Heart left ventricle (tissue), 16 donors: ENCODE data around the gene KAT5. TPM values are rescaled to one million over a fixed set of nuclear protein-coding genes. Genes with fewer than 3 reads are reported as not detected.
A peak's percentile ranks its signal among the peaks of the same experiment; 100 is the strongest.

Experiments used
- ATAC-seq, 4 donors: fragments of 200-7000 bp; cut with Tn5 transposase; one replicate each; pipeline ENCODE4 v1.9.1; 2020 to 2022; ENCODE audit warnings: moderate library complexity in 4 of 4, mild to moderate bottlenecking in 3 of 4, moderate number of reproducible peaks in 1 of 4
- DNase-seq, 5 donors: peaks; one replicate each; pipeline ENCODE4 v3.0.0-alpha.2; 2020
- H3K27ac ChIP-seq, 12 donors: fragments of 200-600 bp; sonication (generic) in 4 of 12; one replicate each; pipeline versions ENCODE4 v1.5.0 to v1.8.0; 2016 to 2022; ENCODE audit warnings: mild to moderate bottlenecking in 2 of 12
- H3K27me3 ChIP-seq, 9 donors: fragments of 200-600 bp; sonication (generic) in 2 of 9; one replicate each; pipeline versions ENCODE4 v1.5.1 to v1.8.0; 2016 to 2022; ENCODE audit warnings: mild to moderate bottlenecking in 3 of 9
- H3K36me3 ChIP-seq, 9 donors: fragments of 200-600 bp; sonication (generic) in 2 of 9; one replicate each; pipeline versions ENCODE4 v1.5.0 to v1.8.0; 2018 to 2022; ENCODE audit warnings: mild to moderate bottlenecking in 2 of 9
- H3K4me1 ChIP-seq, 12 donors: fragments of 200-600 bp; sonication (generic) in 4 of 12; one replicate each; pipeline versions ENCODE4 v1.5.0 to v1.8.0; 2016 to 2022; ENCODE audit warnings: mild to moderate bottlenecking in 3 of 12
- H3K4me3 ChIP-seq, 12 donors: fragments of 200-600 bp; sonication (generic) in 4 of 12; one replicate each; pipeline versions ENCODE4 v1.5.0 to v1.8.0; 2017 to 2022; ENCODE audit warnings: mild to moderate bottlenecking in 9 of 12, moderate library complexity in 4 of 12
- H3K9me3 ChIP-seq, 12 donors: fragments of 200-600 bp; sonication (generic) in 4 of 12; one replicate each; pipeline versions ENCODE4 v1.5.0 to v1.8.0; 2016 to 2022; ENCODE audit warnings: mild to moderate bottlenecking in 1 of 12
- CTCF ChIP-seq, 12 donors: fragments of 200-600 bp; sonication (generic) in 4 of 12; IDR thresholded peaks; one replicate each; pipeline versions ENCODE4 v1.5.0 to v1.8.0; 2018 to 2022; ENCODE audit warnings: antibody characterized with exemption in 12 of 12, mild to moderate bottlenecking in 5 of 12
- POLR2A ChIP-seq, 2 donors: fragments of 450-650 bp; IDR thresholded peaks; one replicate each; pipeline ENCODE4 v1.6.1; 2017; ENCODE audit warnings: antibody characterized with exemption in 2 of 2, mild to moderate bottlenecking in 2 of 2, moderate library complexity in 2 of 2
- WGBS, 4 donors: extraction: QIAGEN DNeasy Blood & Tissue Kit in 2 of 4; methylation state at CpG; one replicate each; pipeline versions ENCODE4 v1.1.5 to v1.1.7; 2013 to 2018; 5-methylcytosine and 5-hydroxymethylcytosine counted together
- intact Hi-C, 10 donors: fragments of 100-400 bp; cut with DNase I; formaldehyde crosslinking; loops; one replicate each; pipeline versions ENCODE4 v1.11.1 to v1.14.2; 2022
- long read RNA-seq, 3 donors: library from polyadenylated mRNA; unstranded; transcript quantifications; one replicate each; pipeline ENCODE4 v2.0.0, GENCODE V29; 2020 to 2021
- polyA plus RNA-seq, 2 donors: library from polyadenylated mRNA; stranded (reverse); fragments of 200-250 nt; gene quantifications; one replicate each; pipeline ENCODE4 v1.2.3, GENCODE V29; 2013
- total RNA-seq, 9 donors: library from RNA; depleted of rRNA in 2 of 9; stranded (reverse); fragments of >200 nt in 2 of 9; fragmentation: NEBNext Ultra II Directional in 3 of 9; extraction: Animal tissue kit (Norgen Biotek cat#: 25700) in 3 of 9; gene quantifications; one replicate each; pipeline versions ENCODE4 v1.1.0 to v1.2.4, GENCODE V29; 2016 to 2023
- donor health status: ischemic (EF 13 %, LVEDD 7.1; RV severe dilation, severe dysfunction).
- donor health status: healthy with polysubstance abuse.
- donor health status: DM: no; HTN: yes; CAD: no.
- donor health status: DM: no; HTN: no; CAD: no.
- donor health status: ischemic (EF 25% LVEDD 6.9; RV normal size, moderate dysfunction).
- donor health status: ischemic (EF 25% LVEDD 5.7; RV mildly dilated, moderate dysfunction).
- donor health status: healthy.
- donor health status: DM: yes; HTN: yes; CAD: no.
- donor health status: ischemic (EF 35%, LVEDD 5.7; RV mildly dilated, moderate dysfunction).
- donor health status: nonischemic (EF 11% LVEDD 7.7; RV severe dilation, severe dysfunction).
- donor health status: DM: yes; HTN: yes; CAD: no.
- donor health status: PGD.
- donor health status: ischemic (EF 29% LVEDD 5.4; RV normal size, mild dysfunction).
- donor health status: nonischemic (EF 23%, LVEDD 6.1; RV moderate dilation, normal function).

Gene KAT5
- total RNA-seq (10 to 100 TPM; 36.4 to 52.5 (median 40.1) TPM), polyA plus RNA-seq (10 to 100 TPM; 39.4 to 62.5 TPM)
- long read RNA-seq, donor 1, transcript KAT5-203 (14 exons, 2,237 nt): minor isoform, 12 of 65 reads
- long read RNA-seq, donor 1, transcript KAT5-201 (13 exons, 2,296 nt): minor isoform, 5 of 65 reads
- long read RNA-seq, donor 1, transcript KAT5-202 (13 exons, 2,059 nt): major isoform, 20 of 65 reads
- long read RNA-seq, donor 1, transcript KAT5-208 (12 exons, 1,697 nt): minor isoform, 11 of 65 reads
- long read RNA-seq, donor 1, partial matches to known transcripts: 11 of 65 reads
- long read RNA-seq, donor 1, other reads (novel, unspliced or antisense): 4 of 65 reads
- long read RNA-seq, donor 2, transcript KAT5-201 (13 exons, 2,296 nt): minor isoform, 13 of 157 reads
- long read RNA-seq, donor 2, transcript KAT5-208 (12 exons, 1,697 nt): minor isoform, 36 of 157 reads
- long read RNA-seq, donor 2, transcript KAT5-202 (13 exons, 2,059 nt): major isoform, 47 of 157 reads
- long read RNA-seq, donor 2, transcript KAT5-203 (14 exons, 2,237 nt): minor isoform, 28 of 157 reads
- long read RNA-seq, donor 2, partial matches to known transcripts: 14 of 157 reads
- long read RNA-seq, donor 2, other reads (novel, unspliced or antisense): 15 of 157 reads
- long read RNA-seq, donor 3, transcript KAT5-203 (14 exons, 2,237 nt): minor isoform, 8 of 56 reads
- long read RNA-seq, donor 3, transcript KAT5-202 (13 exons, 2,059 nt): minor isoform, 11 of 56 reads
- long read RNA-seq, donor 3, transcript KAT5-208 (12 exons, 1,697 nt): major isoform, 15 of 56 reads
- long read RNA-seq, donor 3, partial matches to known transcripts: 10 of 56 reads
- long read RNA-seq, donor 3, other reads (novel, unspliced or antisense): 7 of 56 reads

DNA sequence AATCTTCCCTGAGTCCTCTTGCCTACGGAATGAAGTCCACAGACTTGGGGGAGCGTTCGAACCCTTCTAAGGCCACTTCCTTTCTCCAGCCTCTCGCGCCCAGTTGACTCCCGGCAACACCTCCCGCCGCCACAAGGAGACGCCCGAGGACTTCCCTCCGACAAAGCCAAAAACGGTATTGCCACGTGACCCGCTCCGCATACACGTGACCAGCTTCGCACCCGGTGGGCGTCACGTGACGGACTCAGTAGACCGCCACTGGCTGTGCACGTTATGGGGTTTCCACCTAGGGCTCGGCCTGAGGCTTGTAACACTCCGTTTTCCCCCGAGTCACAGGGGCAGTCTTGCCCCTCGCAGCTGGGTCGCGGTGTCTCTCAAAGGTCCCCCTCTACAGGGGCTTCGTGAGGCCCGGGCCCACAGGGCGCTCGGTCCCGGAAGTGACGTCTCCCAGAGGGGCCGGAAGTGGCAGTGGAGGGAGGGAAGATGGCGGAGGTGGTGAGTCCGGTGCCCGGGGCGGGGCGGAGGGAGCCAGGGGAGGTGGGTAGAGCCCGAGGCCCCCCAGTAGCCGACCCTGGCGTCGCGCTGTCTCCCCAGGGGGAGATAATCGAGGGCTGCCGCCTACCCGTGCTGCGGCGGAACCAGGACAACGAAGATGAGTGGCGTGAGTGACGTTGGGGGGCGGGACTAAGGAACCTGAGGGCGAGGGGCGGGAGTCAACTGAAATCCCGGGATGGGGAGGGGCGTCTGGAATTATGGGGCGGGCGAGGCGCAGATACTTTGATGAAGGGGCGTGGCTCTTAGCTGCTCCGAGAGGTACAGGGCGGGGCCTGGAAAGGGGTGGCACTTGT lies at the start of gene KAT5:
Gene KAT5, plus strand, starts transcription at position 468 of the 848 bp plus-strand sequence. Its CDS starts 16 bp downstream, at position 484.
- peak within 1 kb of the TSS; percentile 36 to 90 (median 72) for H3K4me3 ChIP-seq
- intact Hi-C loops: loop anchor here (1.0 to 10.0 kb wide), 10 partner anchors 60 to 277 kb away; partner anchors contain the start of genes MAP3K11 (in 1 of the 10), PCNX3 (in 1 of the 10) and SIPA1 (in 1 of the 10)
- peaks cover 4 to 43% (median 40%) of the 10 kb centered on the region in 9 donors for H3K36me3 ChIP-seq
- H3K4me1 ChIP-seq: peaks cover 0 to 22% (median 15%) of the 10 kb centered on the region in 12 donors
- TF ChIP-seq CTCF (IDR thresholded peaks at IDR 0.05) (peak; percentile 93 to 99 (median 98)), POLR2A (IDR thresholded peaks at IDR 0.05) (peak in 1 of 2 donors; percentile 49)
- H3K27me3 ChIP-seq: no peaks in the 10 kb centered on the region
- peak within 1 kb of the TSS; percentile 94 to 100 (median 99) for H3K27ac ChIP-seq
- no peaks in the 10 kb centered on the region for H3K9me3 ChIP-seq
- WGBS, 4 donors: 0 to 1% (median 1%) methylated on average over 49 to 65 of the region's 65 CpGs
- ATAC-seq: peak; percentile 90 to 95 (median 94)
- DNase-seq: peak; percentile 98 to 99 (median 99)

GRCh38 chr11:65662799-65663638 lies 49.0 kb upstream of the KAT5 start, which contains the start of gene RELA:
Gene RELA, minus strand, starts transcription at chr11:65662916. Its CDS starts 84 bp downstream, at chr11:65662832.
- peak within 1 kb of the TSS; percentile 91 to 100 (median 99) for H3K27ac ChIP-seq
- peak in 1 of 12 donors; percentile 11 for TF ChIP-seq CTCF (IDR thresholded peaks at IDR 0.05)
- peak in 1 of 2 donors; percentile 84 for TF ChIP-seq POLR2A (IDR thresholded peaks at IDR 0.05)
- 0 to 1% (median 0%) methylated on average over 14 to 91 of the region's 91 CpGs for WGBS, 4 donors
- peak within 1 kb of the TSS; percentile 46 to 100 (median 94) for H3K4me3 ChIP-seq
- H3K36me3 ChIP-seq: peaks cover 0 to 38% (median 36%) of the 10 kb centered on the region in 9 donors
- H3K9me3 ChIP-seq: no peaks in the 10 kb centered on the region
- ATAC-seq (peak; percentile 87 to 93 (median 90)), DNase-seq (peak; percentile 94 to 97 (median 96))
- peaks cover 5 to 35% (median 25%) of the 10 kb centered on the region in 12 donors for H3K4me1 ChIP-seq
- intact Hi-C loops: loop anchor here in 4 of 10 donors (1.0 to 5.0 kb wide), 8 partner anchors 10 to 646 kb away; partner anchors contain the start of genes C11orf68 (in 1 of the 4), CFL1 (in 1 of the 4), DRAP1 (in 1 of the 4) and FAM89B (in 1 of the 4)
- no peaks in the 10 kb centered on the region for H3K27me3 ChIP-seq
